ENCODE measurements around the gene SLC8A2.

Gene SLC8A2

DNA sequence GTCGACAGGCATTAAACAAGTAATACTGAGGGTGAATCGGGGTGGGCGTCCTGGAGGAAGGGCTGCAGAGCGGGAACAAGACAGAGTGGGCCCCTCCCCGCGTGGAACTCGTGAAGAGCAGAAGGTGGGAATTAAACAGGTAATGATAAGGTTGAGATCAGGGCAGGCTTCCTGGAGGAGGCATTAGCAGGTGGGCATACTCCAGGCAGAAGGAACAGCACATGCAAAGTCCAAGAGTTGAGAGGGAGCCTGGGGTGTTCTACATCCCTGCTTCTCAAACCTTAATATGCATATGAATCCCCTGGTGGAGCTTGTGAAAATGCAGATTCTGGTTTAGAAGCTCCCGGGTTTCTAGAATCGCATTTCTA lies 23.3 kb downstream of the SLC8A2 start:
- DNase-seq, result no peak

GRCh38 chr19:47447470-47448359 lies 24.0 kb downstream of the SLC8A2 start:
- peak; percentile 40 for DNase-seq

DNA sequence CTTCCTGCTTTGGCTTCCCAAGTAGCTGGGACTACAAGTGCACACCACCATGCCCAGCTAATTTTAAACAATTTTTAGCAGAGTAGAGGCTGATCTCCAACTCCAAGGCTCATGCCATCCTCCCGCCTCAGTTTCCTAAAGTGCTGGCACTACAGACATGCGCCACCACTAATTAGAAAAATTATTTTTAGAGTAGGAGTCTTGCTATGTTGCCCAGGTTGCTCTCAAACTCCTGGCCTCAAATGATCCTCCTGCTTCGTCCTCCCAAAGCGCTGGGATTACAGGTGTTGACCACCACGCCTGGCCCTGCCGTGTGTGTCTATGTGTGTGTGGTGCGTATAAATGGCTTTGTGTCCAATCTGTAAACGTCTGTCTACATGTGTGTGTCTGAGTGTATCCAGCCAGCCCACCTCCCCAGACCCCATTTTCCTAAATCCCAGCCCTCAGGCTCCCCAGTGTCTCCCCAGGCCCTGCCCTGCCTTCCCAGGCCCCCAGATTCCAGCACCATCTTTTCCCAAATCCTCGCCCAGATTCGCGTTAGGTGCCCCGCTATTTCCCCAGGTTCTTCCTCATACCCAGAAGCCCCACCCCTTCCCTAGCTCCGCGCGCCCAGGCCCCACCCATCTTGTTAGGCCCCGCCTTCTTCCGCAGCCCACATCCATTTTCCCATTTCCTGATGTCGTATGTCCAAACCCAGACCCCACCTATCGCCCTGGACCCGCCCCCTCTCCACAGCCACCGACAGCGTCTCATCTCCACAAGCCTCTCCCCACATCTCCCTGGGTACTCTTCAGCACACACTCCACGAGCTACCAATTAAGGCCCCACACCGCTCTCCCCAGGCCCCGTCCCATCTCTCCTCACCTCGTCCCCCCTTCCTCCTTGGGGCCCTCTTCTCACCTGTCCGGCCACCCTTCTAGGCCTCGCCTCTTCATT lies 24.9 kb downstream of the SLC8A2 start:
- no peak for DNase-seq

GRCh38 chr19:47445937-47446402 lies 25.7 kb downstream of the SLC8A2 start:
- no peak for DNase-seq

- no peak for DNase-seq
Observed at GRCh38 chr19:47445527-47445926, 26.2 kb downstream of the SLC8A2 start.

GRCh38 chr19:47444388-47444821 lies 27.3 kb downstream of the SLC8A2 start:
- DNase-seq, result no peak

DNA sequence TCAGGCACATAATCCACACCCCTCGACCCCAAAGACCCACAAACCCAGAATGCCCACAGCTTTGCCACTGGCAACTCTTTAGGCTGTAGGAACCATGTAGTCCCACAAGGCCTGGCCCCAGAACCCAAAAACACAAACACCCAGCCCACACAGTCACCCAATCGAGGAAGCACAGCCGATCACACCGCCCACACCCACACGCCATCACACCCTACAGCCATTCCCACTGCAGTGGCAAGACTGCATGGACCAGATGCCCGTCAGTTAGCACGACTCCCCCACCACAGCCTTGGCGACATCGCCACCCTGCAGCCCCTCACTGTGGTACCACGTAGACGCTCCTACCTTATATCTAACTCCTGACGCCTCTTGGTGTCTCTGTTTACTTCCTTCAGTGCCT lies 28.4 kb downstream of the SLC8A2 start:
- DNase-seq, result no peak

GRCh38 chr19:47438793-47439220 lies 32.9 kb downstream of the SLC8A2 start:
- DNase-seq, result no peak

DNA sequence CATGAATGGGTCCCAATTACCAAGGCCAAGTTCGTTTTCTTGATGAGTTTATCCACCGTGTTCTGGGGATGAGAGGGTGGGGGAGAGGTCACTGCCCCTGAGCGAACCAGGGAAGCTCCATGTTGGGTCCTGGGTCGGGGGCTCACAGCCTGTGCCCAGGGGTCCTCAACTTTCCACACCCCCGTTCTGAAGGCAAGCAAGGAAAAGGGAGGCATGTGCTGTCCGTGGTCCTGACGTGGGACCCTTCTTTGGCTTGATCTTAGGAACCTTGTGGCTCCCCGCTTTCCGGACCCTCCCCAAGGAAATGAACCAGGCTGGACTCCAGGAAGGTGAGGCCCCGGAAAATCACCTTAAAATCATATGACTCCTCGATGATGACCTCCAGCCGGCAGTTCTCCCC lies 34.2 kb downstream of the SLC8A2 start:
- no peak for DNase-seq

DNA sequence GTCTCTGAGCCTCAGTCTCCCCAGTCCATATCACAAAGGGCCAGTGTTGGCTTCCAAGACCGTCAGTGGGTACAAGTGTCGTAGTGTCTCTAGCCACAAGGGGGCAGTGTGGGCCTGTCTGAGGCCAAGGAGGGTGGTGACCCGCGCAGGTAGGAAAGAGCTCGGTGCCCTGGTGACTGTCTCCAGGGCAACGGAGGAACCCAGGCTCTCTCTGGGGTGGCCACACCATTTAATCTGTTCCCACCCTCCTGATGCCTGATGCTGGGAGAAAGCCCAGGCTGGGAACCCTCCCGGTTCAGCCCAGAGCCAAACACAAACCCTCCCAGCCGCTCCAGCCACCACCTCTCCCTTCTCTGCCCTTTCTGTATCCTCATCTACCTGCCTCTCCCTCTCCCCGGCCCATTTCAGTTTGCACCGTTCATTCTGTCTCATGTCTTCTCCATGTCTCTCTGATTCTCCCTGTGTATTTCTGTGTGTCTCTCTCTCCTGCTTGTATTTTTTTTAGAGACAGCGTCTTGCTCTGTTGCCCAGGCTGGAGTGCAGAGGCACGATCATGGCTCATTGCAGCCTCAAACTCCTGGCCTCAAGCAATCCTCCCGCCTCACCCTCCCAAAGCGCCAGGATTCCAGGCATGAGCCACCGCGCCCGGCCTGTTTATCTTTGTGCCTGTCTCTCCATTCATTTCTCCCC lies 34.8 kb downstream of the SLC8A2 start:
- DNase-seq, result peak; percentile 81

DNA sequence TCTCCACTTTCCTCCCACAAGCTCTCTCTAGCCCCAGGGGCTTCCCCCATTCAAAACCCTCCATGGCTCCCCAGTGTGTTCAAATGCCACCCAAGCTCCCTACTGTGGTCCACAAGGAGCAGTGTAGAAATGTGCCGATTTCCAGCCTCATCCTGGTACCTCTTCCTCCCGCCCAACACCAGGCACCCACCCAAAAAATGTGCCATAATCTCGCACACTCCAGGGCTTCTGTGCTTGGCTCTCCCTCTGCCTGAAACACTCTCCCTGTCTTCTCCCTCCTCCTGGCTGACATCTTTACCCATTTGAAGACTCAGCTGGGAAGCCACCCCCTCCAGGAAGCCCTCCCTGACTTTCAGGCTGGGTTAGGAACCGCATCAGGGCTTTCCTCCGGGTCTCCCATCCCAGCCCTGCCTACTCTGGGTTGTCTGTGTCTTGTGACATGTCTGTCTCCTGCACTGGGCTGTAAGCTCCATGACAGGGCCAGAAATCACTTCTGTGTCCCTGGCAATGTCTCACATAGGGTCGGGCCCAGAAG lies 35.7 kb downstream of the SLC8A2 start:
- no peak for DNase-seq

- DNase-seq, result no peak
Observed at GRCh38 chr19:47435196-47435595, 36.5 kb downstream of the SLC8A2 start.

DNA sequence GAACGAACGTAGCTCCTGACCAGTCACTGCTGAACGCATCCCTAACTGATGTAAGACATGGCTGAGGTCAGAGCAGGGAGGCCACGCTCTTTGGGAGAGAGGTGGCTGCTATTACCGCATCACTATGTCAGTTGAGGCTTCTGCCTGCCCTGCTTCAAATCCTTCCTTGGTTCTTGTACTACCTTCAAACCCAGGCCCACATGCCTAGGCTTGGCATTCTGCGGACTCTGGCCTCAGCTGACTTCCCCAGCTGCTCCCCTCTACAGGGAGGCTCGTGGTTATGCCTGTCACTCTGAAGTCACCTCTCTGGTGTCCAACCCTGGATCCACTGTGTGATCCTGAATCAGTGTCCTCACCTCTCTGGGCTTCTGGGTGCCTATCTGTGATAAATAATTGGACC lies 37.6 kb downstream of the SLC8A2 start:
- no peak for DNase-seq

DNA sequence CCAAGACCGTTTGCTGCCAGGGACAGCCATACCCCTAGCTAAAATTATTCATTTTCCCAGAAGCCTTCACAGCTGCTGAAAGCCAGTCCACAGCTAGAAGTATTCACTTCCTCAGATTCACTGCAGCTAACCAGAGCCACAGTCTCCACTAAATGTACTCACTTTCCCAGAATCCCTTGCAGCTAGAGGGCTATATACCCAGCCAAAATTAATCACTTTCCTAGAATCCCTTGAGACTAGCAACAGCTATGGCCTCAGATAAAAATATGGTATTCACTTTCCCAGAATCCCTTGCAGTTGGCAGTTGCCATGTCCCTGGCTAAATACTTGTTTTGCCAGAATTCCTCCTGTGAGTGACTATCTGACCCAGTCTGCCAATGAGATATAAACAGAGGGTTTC lies 38.6 kb downstream of the SLC8A2 start:
- DNase-seq, result no peak

- DNase-seq, result no peak
Observed at GRCh38 chr19:47432499-47432898, 39.2 kb downstream of the SLC8A2 start.

DNA sequence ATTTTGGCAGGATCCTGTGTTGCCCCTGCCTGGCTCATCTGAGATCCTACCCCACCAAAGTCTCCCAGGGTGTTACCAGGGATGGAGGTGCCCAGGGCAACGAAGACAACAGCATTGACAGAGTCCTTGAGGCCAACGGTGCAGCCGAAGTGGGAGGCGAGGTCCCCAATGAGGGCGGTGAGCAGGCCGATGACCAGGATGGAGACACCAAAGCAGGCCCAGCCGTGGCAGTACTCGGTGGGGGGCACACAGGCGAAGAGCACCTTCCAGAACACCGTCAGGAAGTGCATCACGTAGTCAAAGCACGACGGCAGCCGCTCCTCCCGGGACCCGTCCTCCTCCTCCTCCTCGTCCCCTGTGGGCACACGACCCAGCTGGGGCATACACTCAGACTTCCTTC lies 39.6 kb downstream of the SLC8A2 start:
- DNase-seq, result no peak

DNA sequence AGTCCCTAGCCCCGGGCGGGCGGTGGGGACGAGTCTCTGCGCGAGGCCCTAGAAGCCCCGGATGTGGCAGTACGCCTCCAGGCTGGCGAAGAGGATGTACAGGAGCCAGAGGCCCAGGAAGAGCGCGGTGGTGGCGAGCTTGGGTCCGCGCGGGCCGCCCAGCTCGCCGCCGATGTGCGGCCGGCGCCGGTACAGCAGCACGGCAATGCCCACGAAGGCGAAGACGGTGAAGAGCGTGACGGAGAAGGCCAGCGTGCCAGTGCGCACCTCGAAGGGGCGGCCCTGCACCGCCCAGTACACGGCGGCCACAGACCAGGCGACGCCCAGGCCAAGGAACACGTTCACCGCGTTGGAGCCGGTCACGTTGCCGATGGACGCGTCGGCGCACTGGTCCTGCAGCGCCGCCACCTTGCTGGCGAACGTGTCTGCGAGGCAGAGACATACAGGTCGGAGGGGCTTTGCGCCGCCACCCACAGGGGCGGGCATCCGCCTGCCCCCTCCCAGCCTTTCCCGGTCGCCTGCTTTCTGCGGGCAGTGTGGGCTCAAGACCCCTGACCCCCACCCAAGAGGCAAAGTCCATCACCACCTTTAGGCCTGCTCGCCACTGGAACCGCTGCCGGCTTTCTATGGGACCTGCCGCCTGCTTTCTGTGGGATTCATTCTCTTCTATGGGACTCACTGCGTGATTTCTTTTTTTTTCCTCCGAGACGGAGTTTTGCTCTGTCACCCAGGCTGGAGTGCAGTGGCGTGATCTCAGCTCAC lies 41.5 kb downstream of the SLC8A2 start:
- peak; percentile 49 for DNase-seq

DNA sequence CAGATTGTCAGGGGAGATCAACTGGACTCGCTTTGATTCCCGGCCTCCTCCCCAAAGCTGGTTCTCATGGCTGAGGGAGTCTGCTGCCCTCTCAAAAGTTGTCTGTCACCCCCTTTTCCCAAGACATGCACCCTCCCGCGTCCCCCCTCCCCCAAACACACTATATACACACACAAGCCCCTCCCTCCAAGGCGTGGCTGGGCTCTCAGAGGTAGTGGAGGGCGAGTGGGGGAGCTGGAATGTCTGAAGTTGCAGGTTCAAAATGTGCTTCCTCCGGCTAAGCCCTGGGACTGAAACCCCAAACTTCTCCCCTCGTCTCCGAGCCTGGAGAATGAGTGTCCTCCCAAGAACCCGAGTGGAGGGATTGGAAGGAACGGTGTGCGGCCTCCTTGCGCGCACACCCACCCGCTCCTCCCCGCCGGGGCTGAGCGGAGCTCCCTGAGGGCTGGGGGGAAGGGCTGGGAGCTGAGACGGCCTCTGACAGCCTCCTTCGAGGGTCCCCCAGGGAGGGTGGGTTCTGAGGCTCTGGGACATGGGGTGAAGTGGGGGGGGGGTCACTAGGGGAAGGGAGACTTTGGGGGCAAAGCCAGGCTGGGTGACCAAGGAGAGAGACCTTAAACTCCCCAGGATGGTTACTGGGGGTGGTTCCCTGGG lies 42.4 kb downstream of the SLC8A2 start:
- no peak for DNase-seq

- DNase-seq, result peak; percentile 87
Observed at GRCh38 chr19:47428177-47428894, 43.4 kb downstream of the SLC8A2 start.
